ENCODE data around the gene SYF2. TPM values are rescaled to one million over a fixed set of nuclear protein-coding genes. Genes with fewer than 3 reads are reported as not detected.

Gene SYF2
- total and polyA plus RNA-seq, 2 experiments from 2014 or later, result 24.6 to 82.6 TPM

- TF ChIP-seq ZNF462 (CRISPR knock-in tag; IDR thresholded peaks at IDR 0.05) (no peak), REST (IDR thresholded peaks at IDR 0.05; ENCODE audit: unreplicated experiment) (no peak), NANOG (IDR thresholded peaks at IDR 0.05; ENCODE audit: borderline replicate concordance) (no peak), CTCF (conservative IDR thresholded peaks at IDR 0.05; ENCODE audit: low read depth in 2 of 2) (no peak), EZH2 (IDR thresholded peaks at IDR 0.05; ENCODE audit: low read depth, unreplicated experiment) (no peak), ZNF114 (CRISPR knock-in tag; IDR thresholded peaks at IDR 0.05) (no peak)
These were observed 23.6 kb upstream of the SYF2 start (continued) for GRCh38 chr1:25255706-25256577.
